Stimulated activated CD8-positive, alpha-beta memory T cell treated with anti-CD3 and anti-CD28 coated beads, Interleukin-2, amount 100 ng/mL, for 48 hours (primary cell): ENCODE measurements around the gene EEIG1.

Experiments used
- DNase-seq, 2 donors: peaks; one replicate each; pipeline ENCODE4 v3.0.0-alpha.2; 2020; ENCODE audit warnings: low read depth in 2 of 2

Gene EEIG1

GRCh38 chr9:127941062-127941960 is 39.5 kb downstream of the EEIG1 start:
- DNase-seq = no peak

- DNase-seq = no peak
Observed at GRCh38 chr9:127940593-127940992, 40.2 kb downstream of the EEIG1 start.

GRCh38 chr9:127938298-127938690 is 42.5 kb downstream of the EEIG1 start:
- no peak for DNase-seq

DNA sequence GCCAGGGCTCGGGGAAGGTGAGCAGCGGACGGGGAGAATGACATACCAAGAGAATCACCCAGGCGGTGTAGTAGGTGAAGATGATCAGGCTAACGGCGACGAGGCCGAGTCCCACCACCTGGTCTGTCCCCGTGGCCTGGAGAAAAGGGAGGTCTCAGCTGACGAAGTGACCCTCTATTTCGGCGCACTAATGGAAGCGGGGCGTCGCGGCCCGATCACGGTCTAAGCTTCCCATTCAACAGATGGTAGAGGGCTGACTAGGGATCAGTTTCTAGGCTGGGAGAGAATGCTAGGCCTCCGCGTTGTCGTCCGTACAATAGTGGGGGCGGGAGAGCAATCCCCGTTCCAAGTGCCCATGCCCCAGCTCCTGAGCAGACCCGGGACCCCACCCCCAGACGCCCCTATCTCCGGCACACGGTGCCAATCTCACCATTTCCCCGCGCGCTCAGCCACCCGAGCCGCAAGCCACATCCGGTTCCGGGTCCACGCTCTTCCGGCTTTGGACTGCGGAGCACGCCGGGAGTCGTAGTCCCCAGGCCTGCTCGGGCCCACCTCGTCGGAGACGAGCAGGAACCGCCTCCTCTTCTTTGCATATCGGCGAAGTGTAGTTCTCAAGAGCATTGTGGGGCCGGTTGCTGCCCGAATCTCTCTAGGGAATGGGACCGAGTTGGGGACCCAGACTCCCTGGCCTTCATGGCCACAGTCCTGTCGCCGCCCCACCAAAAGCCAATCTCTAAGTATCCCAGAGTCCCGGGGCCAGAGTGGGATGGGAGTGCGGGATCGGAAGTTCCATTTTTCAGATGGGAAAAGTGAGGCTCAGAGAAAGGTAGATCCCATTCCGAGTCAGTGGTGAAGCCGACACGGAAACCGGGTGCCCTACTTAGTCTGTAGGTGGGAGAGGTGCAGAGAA is 43.1 kb downstream of the EEIG1 start, which contains the start of gene DPM2:
Gene DPM2 (minus strand): TSS at position 467 of the 910 bp plus-strand sequence. CDS start 34 bp downstream, at position 433.
- peak; percentile 77 to 80 for DNase-seq

DNA sequence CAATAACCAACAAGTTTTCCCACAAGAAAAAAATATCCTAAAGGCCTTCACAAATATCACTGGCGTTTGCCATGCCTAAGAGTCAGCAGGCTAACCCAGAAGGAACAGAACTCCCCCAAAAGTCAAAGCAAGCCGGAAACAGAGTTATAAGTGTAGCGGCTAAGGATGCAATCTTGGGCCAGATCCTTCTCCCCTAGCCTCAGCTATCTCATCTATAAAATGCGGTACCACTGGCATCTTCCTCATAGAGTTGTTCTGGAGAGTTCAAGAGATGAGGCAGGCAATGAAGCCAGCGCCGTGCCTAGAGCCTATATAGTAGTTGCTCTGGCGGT is 43.8 kb downstream of the EEIG1 start:
- DNase-seq = no peak

GRCh38 chr9:127936347-127936852 is 44.4 kb downstream of the EEIG1 start:
- no peak for DNase-seq

DNA sequence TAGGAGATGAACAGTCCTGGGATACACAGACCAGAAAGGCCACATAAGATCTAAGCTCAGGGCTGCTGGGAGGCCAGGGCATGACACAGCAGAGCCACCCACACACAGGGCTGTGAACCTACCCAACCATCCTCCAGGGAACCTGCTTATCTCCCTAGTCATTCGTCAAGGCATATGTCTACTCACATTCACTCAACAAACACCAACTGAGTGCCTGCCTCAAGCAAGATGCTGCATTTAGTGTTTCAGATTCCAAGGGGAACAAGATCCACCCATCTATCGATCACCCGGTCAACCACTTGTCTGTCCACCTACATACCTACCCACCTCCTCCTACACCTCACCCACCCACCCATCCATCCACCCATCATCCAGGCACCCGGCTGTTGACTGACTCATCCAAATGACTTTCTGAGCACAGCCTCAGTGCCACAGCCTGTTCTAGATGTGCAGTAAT is 45.0 kb downstream of the EEIG1 start:
- DNase-seq = no peak

DNA sequence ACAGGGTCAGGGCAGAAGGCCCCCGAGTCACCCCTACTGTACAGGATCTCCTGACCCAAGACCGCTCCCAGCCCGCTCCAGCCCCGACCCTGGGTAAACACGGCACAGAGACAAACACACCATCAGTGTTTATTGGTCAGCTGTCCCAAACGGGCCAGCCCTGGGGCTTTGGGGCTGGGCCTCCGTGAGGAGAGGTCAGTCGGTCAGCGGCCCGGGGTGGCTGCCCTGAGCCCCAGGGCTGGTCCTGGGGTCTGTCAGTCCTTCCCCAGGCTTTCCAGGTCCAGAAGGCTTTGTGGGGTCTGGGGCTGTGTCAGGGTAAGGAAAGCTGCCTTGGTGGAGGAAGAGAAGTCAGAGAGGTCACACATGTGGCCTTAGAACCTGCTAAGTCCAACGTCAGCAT is 45.8 kb downstream of the EEIG1 start:
- DNase-seq = no peak

- no peak for DNase-seq
Observed at GRCh38 chr9:127934248-127934647, 46.5 kb downstream of the EEIG1 start.

DNA sequence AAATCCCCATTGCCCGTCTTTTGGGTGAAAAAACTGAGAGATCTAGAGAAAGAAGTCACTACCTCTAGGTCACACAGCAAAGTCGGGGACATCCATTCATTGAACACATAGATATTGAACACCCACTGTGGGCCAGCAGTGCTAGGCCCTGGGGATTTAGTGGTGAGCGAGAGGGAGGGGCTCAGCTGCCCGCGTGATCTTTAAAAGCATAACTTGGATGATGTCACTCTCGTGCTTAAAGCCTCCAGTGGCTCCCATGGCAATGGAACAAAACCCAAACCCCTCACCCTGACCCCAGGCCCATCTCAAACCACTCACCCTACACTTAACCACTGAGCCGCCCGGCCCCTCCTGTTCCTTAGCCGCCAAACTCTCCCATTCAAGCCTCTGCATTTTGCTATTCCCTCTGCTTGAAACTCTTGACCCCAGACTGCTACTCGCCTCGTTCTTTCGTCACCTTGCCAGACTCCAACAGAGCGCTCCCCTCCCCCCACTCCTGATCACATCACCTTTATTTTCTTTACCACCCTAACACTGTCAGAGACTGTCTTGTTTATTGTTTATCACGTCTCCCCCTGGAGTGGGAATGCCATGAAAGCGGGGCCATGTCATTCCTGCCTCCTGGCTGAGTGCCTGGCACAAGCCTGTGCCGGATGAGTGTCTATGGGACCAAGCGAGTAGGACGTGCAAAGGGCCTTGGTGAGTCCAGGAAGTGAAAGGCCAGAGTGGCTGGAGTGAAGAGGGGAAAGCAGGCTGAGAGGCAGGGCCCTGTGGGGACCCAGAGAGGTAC is 49.5 kb downstream of the EEIG1 start:
- no peak for DNase-seq
